Right renal pelvis (tissue), 4 donors: ENCODE measurements around the gene AFF1. TPM values are rescaled to one million over a fixed set of nuclear protein-coding genes. Genes with fewer than 3 reads are reported as not detected.
A peak's percentile ranks its signal among the peaks of the same experiment; 100 is the strongest.
"Not testable (repeated sequence)": the region's sequence is repeated elsewhere in the genome, so short reads cannot be mapped to it uniquely, and the experiment has no call there.

Experiments
- DNase-seq, 4 donors: peaks; one replicate each; pipeline ENCODE4 v3.0.0-alpha.2; 2013; ENCODE audit warnings: low read depth in 4 of 4, low spot score in 3 of 4, missing footprints in 1 of 4
- polyA plus RNA-seq, 4 donors: library from polyadenylated mRNA; unstranded; fragments of 120-200 nt; gene quantifications; one replicate each; pipeline ENCODE4 v1.2.1, GENCODE V29; 2013; ENCODE audit not compliant: insufficient read length in 4 of 4

Gene AFF1
- polyA plus RNA-seq, 4 donors, result 44.1 to 59.5 (median 50.1) TPM

DNA sequence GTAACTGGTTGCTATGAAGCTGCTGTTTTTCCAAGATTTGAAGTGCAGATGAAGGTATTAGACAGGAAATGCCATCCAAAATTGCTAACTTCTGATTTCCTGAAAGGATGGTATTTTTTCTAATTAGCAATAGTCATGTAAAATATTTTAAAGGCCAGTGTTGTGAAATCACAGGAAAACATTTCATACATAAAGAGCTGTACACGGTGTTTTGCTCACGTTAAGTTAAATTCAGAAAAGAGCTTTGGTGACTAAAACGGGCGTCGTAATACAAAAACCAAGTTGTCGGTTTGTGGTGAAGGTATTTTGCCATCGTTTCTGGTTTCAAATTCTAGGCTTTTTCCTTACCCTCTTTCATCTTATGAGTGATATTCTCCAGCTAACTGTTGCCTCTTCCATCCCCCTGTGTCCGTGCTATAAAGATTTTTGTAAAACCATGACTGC lies 39.8 kb downstream of the AFF1 start:
- DNase-seq, result no peak

GRCh38 chr4:86975927-86976326 lies 41.1 kb downstream of the AFF1 start:
- no peak for DNase-seq

- DNase-seq, result no peak
Measured at GRCh38 chr4:86976801-86977485, 42.1 kb downstream of the AFF1 start.

DNA sequence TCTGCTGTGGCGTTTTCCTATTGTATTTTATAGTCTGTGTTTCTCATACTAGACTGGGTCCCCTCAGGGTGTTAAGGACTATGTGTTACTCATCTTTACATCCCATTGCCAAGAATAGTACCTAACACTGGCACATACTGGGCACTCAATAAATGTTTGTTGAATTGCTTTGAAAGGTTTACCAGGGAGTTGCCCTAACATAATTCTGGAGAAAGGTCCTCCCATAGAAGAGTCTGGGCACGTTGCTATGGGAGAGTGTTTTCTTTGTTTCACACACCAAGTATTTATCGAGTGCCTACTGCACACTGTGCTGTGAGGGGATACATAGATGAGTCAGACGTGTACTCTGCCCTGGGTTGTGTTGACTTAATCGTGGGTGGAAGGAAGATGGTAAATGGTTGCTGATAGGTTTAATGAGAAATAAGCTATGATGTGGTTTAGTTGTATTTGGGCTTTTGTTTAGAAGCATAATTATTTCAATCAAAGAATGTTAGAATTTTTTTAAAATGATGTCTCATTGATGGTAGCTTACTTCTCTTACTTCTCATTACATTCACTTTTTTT lies 42.9 kb downstream of the AFF1 start:
- no peak for DNase-seq

DNA sequence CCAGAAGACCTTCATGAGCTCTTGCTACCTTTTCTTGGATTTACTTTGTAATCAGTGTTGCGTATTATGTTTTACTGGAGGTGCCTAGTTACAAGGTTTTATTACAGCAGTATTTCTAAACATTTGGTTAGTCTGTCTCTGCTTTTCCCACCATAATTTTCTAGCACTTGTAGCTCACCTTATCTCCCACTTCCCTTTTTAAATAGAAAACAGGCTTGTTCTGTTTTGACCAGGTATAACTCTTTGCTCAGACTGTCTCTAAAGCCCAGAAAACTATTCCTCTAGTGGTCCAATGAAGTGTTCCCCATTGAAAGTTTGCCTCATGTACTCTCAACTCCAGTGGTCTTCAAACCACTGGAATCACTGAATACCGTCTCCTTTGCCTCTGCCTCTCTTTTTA lies 43.9 kb downstream of the AFF1 start:
- DNase-seq, result no peak

DNA sequence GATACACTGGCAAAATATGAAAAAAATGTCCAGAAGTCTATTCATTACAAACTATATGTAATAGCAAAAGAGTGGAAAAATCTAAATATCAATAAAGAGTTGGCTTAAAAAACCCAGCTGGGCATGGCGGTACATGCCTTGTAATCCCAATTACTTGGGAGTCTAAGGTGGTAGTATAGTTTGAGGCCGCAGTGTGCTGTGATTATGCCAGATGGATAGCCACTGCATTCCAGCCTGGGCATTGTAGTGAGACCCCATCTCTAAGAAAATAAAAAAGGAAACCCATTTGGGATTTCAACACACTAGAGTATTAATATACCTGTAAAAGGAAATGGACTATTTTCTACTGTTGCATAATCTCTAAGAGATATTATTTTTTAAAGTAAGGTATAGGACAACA lies 45.4 kb downstream of the AFF1 start:
- no peak for DNase-seq

DNA sequence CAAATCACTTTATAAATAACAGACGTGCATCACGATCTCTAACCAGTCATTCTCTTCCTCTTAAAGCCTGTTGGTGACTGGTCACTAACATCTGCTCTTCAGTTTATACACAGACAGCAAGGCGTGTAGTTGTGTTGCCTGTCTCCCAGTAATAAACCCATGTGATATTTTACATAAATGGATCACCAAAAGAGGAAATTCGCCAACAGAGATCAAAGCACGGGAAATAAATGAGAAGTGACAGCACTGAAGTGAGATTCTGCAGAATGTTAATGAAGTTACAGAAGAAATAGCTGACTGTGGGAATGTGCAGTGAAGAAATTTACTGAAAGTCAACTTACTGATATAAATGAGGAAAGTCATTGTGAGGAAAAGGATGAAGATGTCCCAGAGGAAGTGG lies 47.0 kb downstream of the AFF1 start:
- no peak for DNase-seq

DNA sequence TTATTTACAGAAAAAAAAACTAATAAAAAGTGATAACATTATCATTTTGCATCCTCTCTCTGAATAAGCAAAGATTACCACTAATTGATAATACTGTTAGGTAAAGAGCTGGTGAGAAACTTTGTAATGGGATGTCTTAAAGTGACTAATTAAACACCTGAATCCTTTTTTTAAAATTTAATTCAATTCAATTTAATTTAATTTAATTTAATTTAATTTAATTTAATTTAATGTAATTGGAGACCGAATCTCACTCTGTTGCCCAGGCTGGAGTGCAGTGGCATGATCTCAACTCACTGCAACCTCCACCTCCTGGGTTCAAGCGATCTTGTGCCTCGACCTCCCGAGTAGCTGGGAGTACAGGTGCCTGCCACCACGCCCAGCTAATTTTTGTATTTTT lies 51.0 kb downstream of the AFF1 start:
- not testable (repeated sequence) for DNase-seq

DNA sequence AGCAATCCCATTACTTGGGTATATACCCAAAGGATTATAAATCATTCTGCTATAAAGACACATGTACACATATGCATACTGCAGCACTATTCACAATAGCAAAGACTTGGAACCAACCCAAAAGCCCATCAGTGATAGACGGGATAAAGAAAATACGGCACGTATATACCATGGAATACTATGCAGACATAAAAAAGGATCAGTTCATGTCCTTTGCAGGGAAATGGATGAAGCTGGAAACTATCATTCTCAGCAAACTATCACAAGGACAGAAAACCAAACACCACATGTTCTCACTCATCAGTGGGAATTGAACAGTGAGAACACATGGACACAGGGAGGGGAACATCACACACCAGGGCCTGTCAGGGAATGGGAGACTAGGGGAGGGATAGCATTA lies 54.8 kb downstream of the AFF1 start:
- not testable (repeated sequence) for DNase-seq

DNA sequence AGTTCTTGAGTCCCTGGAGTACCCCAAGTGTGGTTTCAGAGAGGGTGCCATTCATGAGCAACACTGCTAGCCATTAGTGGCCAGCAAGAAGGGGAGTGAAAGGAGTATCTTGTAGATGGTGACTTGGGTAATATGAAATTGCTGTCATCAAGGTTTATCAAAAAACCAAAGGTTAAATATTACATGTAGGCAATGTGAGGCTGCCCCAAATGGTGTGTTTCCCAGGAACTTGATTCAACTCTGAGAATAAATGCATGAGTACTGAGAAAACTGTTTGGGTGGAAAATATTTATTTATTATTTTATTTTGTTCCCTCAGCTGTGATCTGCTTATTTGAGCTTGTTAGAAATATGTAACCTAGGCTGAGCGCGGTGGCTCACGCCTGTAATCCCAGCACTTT lies 55.7 kb downstream of the AFF1 start:
- no peak for DNase-seq

GRCh38 chr4:86991994-86992393 lies 57.2 kb downstream of the AFF1 start:
- DNase-seq, result no peak

DNA sequence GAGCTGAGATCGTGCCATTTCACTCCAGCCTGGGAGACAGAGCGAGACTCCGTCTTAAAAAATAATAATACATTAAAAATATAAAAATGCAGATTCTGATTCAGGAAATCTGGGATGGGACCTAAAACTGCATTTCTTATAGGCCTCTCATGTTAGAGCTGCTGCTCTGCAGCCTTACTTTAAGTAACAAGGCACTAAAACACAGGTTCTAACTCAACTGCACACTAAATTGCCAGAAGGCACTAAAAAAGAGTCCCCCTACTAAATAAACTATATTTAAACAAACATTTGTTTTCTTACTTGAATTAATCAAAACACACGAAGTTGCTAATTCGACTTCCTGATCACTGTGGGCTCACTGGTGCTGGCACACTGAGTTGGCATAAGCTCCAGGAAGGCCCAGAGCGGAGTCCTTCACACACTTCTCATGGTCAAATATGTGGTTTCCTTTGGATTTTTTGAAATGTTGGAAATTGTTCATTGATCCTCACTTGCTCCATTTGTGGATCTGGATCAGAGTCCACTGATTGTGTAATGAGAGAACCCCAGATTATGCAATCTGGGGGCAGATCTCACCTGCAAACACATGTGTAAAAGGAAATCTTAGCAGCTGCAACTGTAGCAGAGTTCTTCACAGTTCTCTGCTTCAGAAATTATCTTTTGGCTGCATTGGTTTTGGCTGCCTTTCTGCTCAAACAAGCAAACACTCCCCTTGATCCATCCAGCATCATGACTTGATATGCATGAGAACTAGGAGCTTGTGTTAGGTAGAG lies 59.3 kb downstream of the AFF1 start:
- DNase-seq, result no peak

GRCh38 chr4:86994686-86995085 lies 59.9 kb downstream of the AFF1 start:
- no peak for DNase-seq

- DNase-seq, result not testable (repeated sequence)
Measured at GRCh38 chr4:86996510-86996909, 61.7 kb downstream of the AFF1 start.

- DNase-seq, result no peak
Measured at GRCh38 chr4:86999136-86999643, 64.4 kb downstream of the AFF1 start.

- DNase-seq, result no peak
Measured at GRCh38 chr4:87002682-87003043, 67.9 kb downstream of the AFF1 start.

DNA sequence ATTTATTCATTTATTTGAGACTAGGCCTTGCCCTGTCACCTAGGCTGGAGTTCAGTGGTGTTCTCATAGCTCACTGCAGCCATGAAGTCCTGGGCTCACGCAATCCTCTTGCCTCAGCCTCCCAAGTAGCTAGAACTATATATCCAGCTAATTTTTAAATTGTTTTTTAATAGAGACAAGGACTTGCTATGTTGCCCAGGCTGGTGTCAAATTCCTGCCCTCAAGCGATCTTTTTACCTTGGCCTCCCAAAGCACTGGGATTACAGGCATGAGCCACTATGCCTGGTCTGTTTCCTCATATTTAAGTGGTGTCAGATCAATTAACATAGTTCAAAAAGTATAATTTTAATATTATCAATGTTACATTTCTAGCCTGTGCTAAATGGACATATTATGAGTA lies 68.5 kb downstream of the AFF1 start:
- DNase-seq, result no peak

GRCh38 chr4:87005369-87005689 lies 70.5 kb downstream of the AFF1 start:
- no peak for DNase-seq

DNA sequence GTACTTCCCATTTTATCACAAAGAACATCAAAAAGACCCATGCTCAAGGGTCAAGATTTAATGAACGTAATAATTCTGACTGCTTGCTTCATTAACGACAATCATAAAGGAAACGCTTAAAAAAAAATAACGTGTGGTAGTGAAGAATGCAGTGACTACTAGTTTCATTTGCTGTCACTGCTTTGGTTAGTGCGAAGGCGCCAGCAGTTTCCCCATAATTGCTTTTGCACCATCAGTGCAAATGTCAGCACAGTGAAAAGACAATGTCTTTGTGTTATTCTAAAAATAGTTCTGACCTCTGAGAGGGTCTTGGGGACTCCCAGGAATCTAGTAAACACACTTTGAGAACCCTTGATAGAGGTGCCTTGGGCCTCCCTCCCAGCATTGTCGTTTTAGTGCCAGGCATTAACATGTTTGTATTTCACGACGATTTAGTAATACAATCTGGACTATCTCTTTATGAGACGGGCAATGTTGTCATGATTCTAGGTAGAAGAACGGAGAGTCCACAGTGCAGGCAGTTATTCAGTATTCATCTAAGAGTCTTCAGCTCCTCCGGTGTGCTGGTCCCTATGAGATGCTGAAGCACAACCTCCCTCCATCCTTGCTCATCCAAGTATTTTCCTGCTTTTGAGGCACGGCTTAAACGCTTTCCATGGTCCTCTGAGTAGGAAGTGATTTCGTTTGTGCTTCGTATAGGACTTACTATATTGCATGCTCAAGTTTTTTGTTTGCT lies 71.0 kb downstream of the AFF1 start:
- DNase-seq, result no peak

DNA sequence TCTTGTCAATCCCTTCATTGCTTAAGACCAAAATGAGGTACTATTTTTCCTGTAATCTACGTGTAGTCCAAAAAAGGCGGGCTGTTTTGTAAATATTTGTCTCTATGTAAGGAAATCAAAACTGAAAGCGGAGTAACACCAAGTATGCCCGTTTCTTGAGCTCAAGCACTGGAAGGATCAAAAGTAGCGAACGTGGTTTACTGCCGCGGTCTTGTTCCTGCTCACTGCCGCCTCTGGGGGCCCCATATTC lies 71.5 kb downstream of the AFF1 start:
- DNase-seq, result no peak

- DNase-seq, result peak; percentile 86 to 93 (median 88)
Measured at GRCh38 chr4:87006676-87007527, 72.1 kb downstream of the AFF1 start.
